Measurements from ENCODE around the gene BABAM2. TPM values are rescaled to one million over a fixed set of nuclear protein-coding genes. Genes with fewer than 3 reads are reported as not detected.

The BABAM2 gene
- total RNA-seq, 1 donor from 2014 or later, result 28.5 TPM

DNA sequence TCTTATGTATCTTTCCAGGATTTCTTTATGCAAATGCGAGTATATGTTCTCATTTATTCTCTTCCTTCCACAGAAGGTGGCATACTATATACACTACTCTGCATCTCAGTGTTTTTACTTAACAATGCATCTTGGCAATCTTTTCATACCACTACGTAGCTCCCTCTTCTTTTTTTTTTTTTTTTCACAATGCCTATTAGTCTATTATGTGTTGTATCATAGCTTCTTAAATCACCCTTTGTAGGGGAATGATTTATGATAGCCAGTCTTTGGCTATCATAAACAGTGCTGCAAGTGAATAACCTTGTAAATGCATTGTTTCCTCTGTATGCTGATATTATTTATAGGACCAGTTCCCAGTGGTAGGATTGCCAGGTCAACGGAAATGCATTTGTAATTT is 204.2 kb downstream of the BABAM2 start:
- no peak overlapping the region for H3K27ac Mint-ChIP-seq (ENCODE audit: unreplicated experiment)
- H3K27ac ChIP-seq (ENCODE audit: low read depth, low read length), result no peak overlapping the region

GRCh38 chr2:28095622-28096021 is 205.1 kb downstream of the BABAM2 start:
- Mint-ChIP-seq H3K4me3 (ENCODE audit: unreplicated experiment) (no peak overlapping the region), H3K9me3 (ENCODE audit: unreplicated experiment) (no peaks in the 10 kb centered on the region), H3K36me3 (ENCODE audit: low read depth, unreplicated experiment) (no peaks in the 10 kb centered on the region), H3K4me1 (ENCODE audit: low read depth, unreplicated experiment) (peaks cover 25% of the 10 kb centered on the region), H3K27ac (ENCODE audit: unreplicated experiment) (peak overlapping the region; percentile 64), H3K27me3 (ENCODE audit: low read depth, unreplicated experiment) (no peaks in the 10 kb centered on the region)
- Histone ChIP-seq H3K4me3 (ENCODE audit: insufficient read depth, low read depth, low read length) (no peak overlapping the region), H3K4me1 (ENCODE audit: insufficient read depth, low read length) (no peaks in the 10 kb centered on the region), H4K20me1 (ENCODE audit: insufficient read depth, low read length) (no peaks in the 10 kb centered on the region), H3K27me3 (ENCODE audit: insufficient read depth, low read length) (no peaks in the 10 kb centered on the region), H2AFZ (ENCODE audit: low read depth, low read length) (no peak overlapping the region), H3K27ac (ENCODE audit: low read depth, low read length) (no peak overlapping the region), H3K9me3 (ENCODE audit: insufficient read depth, low read depth, low read length) (no peaks in the 10 kb centered on the region), H3K4me2 (ENCODE audit: low read length) (no peak overlapping the region), H3K36me3 (ENCODE audit: insufficient read depth, low read length) (no peaks in the 10 kb centered on the region), H3K9ac (ENCODE audit: low read length) (no peak overlapping the region), H3K79me2 (ENCODE audit: insufficient read depth, low read length) (no peaks in the 10 kb centered on the region)
- DNase-seq (ENCODE audit: low read depth) (no peak), FAIRE-seq (peak; percentile 47)
- no peak for TF ChIP-seq CTCF (IDR thresholded peaks at IDR 0.05; ENCODE audit: insufficient read depth, low read depth, low read length)
- no peak for TF ChIP-seq EZH2 (IDR thresholded peaks at IDR 0.05; ENCODE audit: insufficient read depth, low read length)

More for the DNA sequence above, 204.2 kb downstream of the BABAM2 start:
- Histone ChIP-seq H3K4me2 (ENCODE audit: low read length) (no peak overlapping the region), H2AFZ (ENCODE audit: low read depth, low read length) (no peak overlapping the region), H3K4me3 (ENCODE audit: insufficient read depth, low read depth, low read length) (no peak overlapping the region), H3K27me3 (ENCODE audit: insufficient read depth, low read length) (no peaks in the 10 kb centered on the region), H3K9me3 (ENCODE audit: insufficient read depth, low read depth, low read length) (no peaks in the 10 kb centered on the region), H3K79me2 (ENCODE audit: insufficient read depth, low read length) (no peaks in the 10 kb centered on the region), H3K36me3 (ENCODE audit: insufficient read depth, low read length) (no peaks in the 10 kb centered on the region), H3K4me1 (ENCODE audit: insufficient read depth, low read length) (no peaks in the 10 kb centered on the region), H4K20me1 (ENCODE audit: insufficient read depth, low read length) (no peaks in the 10 kb centered on the region), H3K9ac (ENCODE audit: low read length) (no peak overlapping the region)
- Mint-ChIP-seq H3K36me3 (ENCODE audit: low read depth, unreplicated experiment) (no peaks in the 10 kb centered on the region), H3K4me1 (ENCODE audit: low read depth, unreplicated experiment) (peaks cover 25% of the 10 kb centered on the region), H3K9me3 (ENCODE audit: unreplicated experiment) (no peaks in the 10 kb centered on the region), H3K4me3 (ENCODE audit: unreplicated experiment) (no peak overlapping the region), H3K27me3 (ENCODE audit: low read depth, unreplicated experiment) (no peaks in the 10 kb centered on the region)
- DNase-seq (ENCODE audit: low read depth) (peak; percentile 21), FAIRE-seq (no peak)
- TF ChIP-seq CTCF (IDR thresholded peaks at IDR 0.05; ENCODE audit: insufficient read depth, low read depth, low read length) (no peak), EZH2 (IDR thresholded peaks at IDR 0.05; ENCODE audit: insufficient read depth, low read length) (no peak)

DNA sequence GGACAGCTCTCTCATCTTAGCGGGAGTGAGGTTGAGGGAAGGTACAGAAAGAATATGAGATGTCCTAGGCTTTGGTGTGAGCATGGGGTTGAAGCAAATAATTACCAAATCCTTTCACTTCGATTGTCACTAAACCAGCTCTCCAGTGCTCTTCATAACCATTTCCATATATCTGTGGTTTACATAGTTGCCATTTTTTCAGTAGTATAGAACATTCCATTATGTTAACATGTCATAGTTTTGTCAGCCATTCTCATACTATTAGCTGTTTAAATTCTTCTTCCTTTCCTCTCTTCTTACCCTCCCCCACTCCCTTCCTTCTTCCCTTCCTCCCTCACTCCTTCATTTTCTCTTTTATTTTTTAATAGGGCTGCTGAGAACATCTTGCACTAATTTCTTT is 205.9 kb downstream of the BABAM2 start:
- Histone ChIP-seq H3K79me2 (ENCODE audit: insufficient read depth, low read length) (no peaks in the 10 kb centered on the region), H4K20me1 (ENCODE audit: insufficient read depth, low read length) (no peaks in the 10 kb centered on the region), H3K27me3 (ENCODE audit: insufficient read depth, low read length) (no peaks in the 10 kb centered on the region), H2AFZ (ENCODE audit: low read depth, low read length) (no peak overlapping the region), H3K36me3 (ENCODE audit: insufficient read depth, low read length) (no peaks in the 10 kb centered on the region), H3K9ac (ENCODE audit: low read length) (no peak overlapping the region), H3K4me3 (ENCODE audit: insufficient read depth, low read depth, low read length) (no peak overlapping the region), H3K27ac (ENCODE audit: low read depth, low read length) (no peak overlapping the region), H3K4me1 (ENCODE audit: insufficient read depth, low read length) (peaks cover 2% of the 10 kb centered on the region), H3K4me2 (ENCODE audit: low read length) (peak overlapping the region; percentile 1), H3K9me3 (ENCODE audit: insufficient read depth, low read depth, low read length) (no peaks in the 10 kb centered on the region)
- Mint-ChIP-seq H3K27ac (ENCODE audit: unreplicated experiment) (peak overlapping the region; percentile 87), H3K9me3 (ENCODE audit: unreplicated experiment) (no peaks in the 10 kb centered on the region), H3K4me3 (ENCODE audit: unreplicated experiment) (peak overlapping the region; percentile 70), H3K4me1 (ENCODE audit: low read depth, unreplicated experiment) (peaks cover 28% of the 10 kb centered on the region), H3K36me3 (ENCODE audit: low read depth, unreplicated experiment) (no peaks in the 10 kb centered on the region), H3K27me3 (ENCODE audit: low read depth, unreplicated experiment) (no peaks in the 10 kb centered on the region)
- DNase-seq (ENCODE audit: low read depth) (peak; percentile 22), FAIRE-seq (peak; percentile 45)
- TF ChIP-seq EZH2 (IDR thresholded peaks at IDR 0.05; ENCODE audit: insufficient read depth, low read length) (no peak), CTCF (IDR thresholded peaks at IDR 0.05; ENCODE audit: insufficient read depth, low read depth, low read length) (no peak)
